WI38 (cell line): ENCODE measurements around the gene COMT.

Experiments
- H3K4me3 ChIP-seq: 2 replicates; pipeline ENCODE4 v1.5.1; 2011; ENCODE audit warnings: low read depth, mild to moderate bottlenecking, control low read depth, low read length
- CTCF ChIP-seq: IDR thresholded peaks from 2 replicates; pipeline ENCODE4 v1.5.1; 2012; ENCODE audit warnings: low read depth, mild to moderate bottlenecking, control low read depth, low read length

The COMT gene

DNA sequence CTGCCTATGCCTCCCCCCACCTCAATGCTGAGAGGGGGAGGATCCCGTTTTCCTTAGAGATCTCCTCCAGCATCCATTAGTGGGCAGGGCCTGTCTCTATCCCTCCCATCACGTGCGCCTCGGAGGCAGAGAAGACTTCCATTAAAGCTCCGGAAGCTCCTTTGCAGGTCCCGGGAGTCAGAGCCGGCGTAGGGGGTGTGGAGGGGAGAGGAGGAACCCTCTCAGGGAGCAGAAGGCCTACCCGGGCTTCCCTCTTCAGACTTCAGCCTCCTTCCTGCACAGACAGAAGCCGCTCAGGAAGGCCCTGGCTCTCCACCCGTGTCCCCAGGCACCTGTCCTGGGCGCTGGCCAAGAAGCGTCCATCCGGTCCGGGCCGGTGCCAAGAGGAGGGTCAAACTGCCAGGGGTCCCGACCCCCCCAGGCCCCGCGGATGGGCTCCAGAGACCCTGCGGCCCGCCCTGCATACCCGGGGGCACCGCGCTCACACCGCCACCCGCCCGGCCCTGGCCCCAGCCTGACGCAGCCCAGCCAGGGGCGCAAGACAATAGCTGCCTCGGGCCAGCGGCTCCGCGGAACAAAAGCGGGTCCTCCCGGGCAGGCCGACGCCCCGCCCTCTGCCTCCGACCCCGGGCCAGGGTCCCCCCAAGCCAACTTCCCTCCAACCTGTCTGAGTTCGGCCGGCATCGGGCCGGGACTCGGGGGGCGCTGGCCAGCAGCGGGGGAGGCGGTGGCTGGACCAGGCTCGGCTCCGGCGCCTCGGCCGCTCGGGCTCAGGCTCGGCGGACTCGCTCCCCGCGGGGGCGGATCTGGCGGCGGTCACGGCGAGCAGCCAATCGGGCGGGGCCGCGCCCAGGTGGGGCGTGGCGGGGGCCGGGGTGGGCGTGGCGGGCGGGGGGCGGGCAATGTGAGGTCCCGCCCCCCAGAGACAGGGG, 45.1 kb downstream of the COMT start:
- TF ChIP-seq CTCF: no peak
- H3K4me3 ChIP-seq: peak overlapping the region; percentile 74

GRCh38 chr22:19987394-19988306, 46.1 kb downstream of the COMT start:
- no peak overlapping the region for H3K4me3 ChIP-seq
- no peak for TF ChIP-seq CTCF

DNA sequence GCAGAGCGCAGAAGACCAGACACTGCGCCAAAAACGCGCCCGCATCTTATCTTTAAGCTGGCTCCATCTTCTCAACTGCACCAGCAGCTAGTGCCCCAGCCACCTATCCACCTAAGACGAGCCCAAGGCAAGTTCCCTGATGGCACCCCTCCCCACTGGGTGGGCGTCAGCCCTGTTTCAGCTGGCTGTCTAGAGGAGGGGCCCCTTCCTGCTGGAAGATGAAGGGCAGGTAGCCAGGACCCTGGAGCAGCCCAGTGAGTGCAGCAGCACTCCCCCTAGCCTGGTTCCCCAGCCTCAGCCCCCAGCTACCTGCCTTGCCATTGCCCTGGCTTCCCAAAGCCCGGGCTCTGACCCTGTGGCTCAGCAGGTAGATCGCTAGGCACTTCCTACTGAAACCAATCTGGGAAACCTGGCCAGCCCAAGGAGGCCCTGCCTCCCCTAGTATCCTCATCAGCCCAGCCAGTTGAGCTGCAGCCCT, 46.8 kb downstream of the COMT start:
- TF ChIP-seq CTCF: no peak

DNA sequence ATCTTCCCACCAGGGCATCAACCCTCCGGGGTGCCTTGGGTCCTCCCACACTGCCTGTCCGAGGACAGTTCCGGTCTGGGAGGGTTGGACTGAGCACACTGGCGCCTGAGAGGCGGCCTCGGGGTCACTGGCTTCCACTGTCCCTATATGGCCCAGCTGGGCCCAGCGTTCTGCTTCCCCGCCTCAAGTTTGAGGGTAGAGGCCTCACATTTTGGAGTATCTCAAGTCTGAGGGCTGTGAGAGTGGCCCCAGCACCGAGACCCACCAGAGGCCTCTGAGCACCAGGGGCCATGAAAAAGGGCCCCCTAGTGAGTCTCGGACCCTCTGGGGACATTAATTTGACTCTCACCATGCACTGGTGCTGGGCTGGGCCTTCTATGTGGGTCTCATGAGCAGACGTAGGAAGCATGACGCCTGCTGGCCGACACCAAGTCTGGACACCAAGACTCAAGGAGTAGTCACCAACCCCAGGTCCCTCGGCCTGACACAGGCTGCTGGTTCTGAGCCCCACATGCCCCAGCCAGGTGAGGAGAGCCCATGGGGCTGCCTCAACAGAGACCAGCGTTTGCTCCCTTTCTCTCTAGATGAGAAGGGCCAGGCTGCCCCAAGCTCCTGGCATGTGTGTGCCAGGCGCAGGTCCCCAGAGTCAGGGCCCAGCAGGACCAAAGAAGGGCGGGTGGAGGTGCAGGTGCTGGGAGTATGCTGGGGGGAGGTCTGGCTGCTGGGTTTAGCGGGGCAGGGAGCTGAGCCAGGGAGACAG, 47.6 kb downstream of the COMT start:
- no peak overlapping the region for H3K4me3 ChIP-seq
- TF ChIP-seq CTCF: no peak

More for the DNA sequence above, 46.8 kb downstream of the COMT start:
- H3K4me3 ChIP-seq: no peak overlapping the region

- TF ChIP-seq CTCF: no peak
- H3K4me3 ChIP-seq: no peak overlapping the region
Measured at GRCh38 chr22:19989725-19990067, 48.1 kb downstream of the COMT start.

DNA sequence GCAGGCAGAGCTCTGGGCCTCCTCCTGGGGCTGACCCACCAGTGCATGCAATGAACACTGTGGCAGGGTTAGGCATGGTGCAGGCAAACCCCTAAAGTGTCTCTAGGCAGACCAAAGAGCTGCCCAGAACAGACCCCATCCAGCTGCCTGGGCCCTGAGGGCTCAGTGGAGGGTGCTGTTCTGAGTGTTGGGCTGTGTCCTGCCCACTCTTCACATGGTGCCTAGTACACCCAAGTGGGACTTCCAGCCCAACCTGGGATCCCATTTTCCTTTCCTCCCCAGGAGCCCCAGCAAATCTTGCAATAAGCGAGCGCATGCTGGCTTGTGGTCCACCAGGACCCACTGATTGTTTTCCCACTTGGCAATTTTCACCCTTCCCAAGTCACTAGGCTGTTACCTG, 48.6 kb downstream of the COMT start:
- no peak overlapping the region for H3K4me3 ChIP-seq
- TF ChIP-seq CTCF: no peak
